Muscle of leg (tissue), 11 donors: ENCODE data around the gene DYNC1I1. TPM values are rescaled to one million over a fixed set of nuclear protein-coding genes. Genes with fewer than 3 reads are reported as not detected.

Experiments
- DNase-seq: peaks from one replicate; pipeline ENCODE4 v3.0.0; 2013
- H3K27ac ChIP-seq: one replicate; pipeline ENCODE4 v1.5.1; 2013; ENCODE audit warnings: mild to moderate bottlenecking, low read length, control low read depth
- H3K27me3 ChIP-seq: one replicate; pipeline ENCODE4 v1.6.1; 2013; ENCODE audit warnings: low read length; ENCODE audit not compliant: control insufficient read depth, insufficient read depth
- H3K36me3 ChIP-seq: one replicate; pipeline ENCODE4 v1.6.1; 2013; ENCODE audit warnings: low read length; ENCODE audit not compliant: control insufficient read depth, insufficient read depth
- H3K4me1 ChIP-seq: one replicate; pipeline ENCODE4 v1.6.1; 2013; ENCODE audit warnings: low read length; ENCODE audit not compliant: control insufficient read depth, insufficient read depth
- H3K4me3 ChIP-seq: one replicate; pipeline ENCODE4 v1.5.1; 2013; ENCODE audit warnings: low read length, control low read depth
- H3K9me3 ChIP-seq: replicated peaks from 2 replicates; pipeline ENCODE4 v1.6.1; 2013; ENCODE audit warnings: low read depth, low read length; ENCODE audit not compliant: control insufficient read depth
- WGBS: methylation state at CpG from one replicate; pipeline ENCODE4 v1.1.5; 2013; ENCODE audit warnings: missing lambda C conversion rate; ENCODE audit not compliant: insufficient coverage; 5-methylcytosine and 5-hydroxymethylcytosine counted together
- polyA plus RNA-seq, 8 donors: library from polyadenylated mRNA; unstranded; fragments of 120-200 nt; gene quantifications; one replicate each; pipeline versions ENCODE4 v1.2.1 to v1.2.3, GENCODE V29; 2013; ENCODE audit warnings: inconsistent platforms in 1 of 8, low replicate concordance in 1 of 8; ENCODE audit not compliant: insufficient read length in 8 of 8, insufficient read depth in 1 of 8
- total RNA-seq: library from RNA; stranded (reverse); fragments of 120-200 nt; gene quantifications from one replicate; pipeline ENCODE4 v1.2.4, GENCODE V29; 2013

The DYNC1I1 gene
- total and polyA plus RNA-seq, 9 donors: 0.39 to 1.3 (median 1.0) TPM

GRCh38 chr7:95811846-95812445 is 39.6 kb downstream of the DYNC1I1 start:
- H3K4me3 ChIP-seq: no peak overlapping the region
- H3K9me3 ChIP-seq: no peaks in the 10 kb centered on the region
- peak; percentile 40 for DNase-seq
- H3K27ac ChIP-seq: no peak overlapping the region
- H3K36me3 ChIP-seq: no peaks in the 10 kb centered on the region
- 0% methylated on average over 1 of the region's 5 CpGs for WGBS
- no peaks in the 10 kb centered on the region for H3K27me3 ChIP-seq
- peaks cover 3% of the 10 kb centered on the region for H3K4me1 ChIP-seq

DNA sequence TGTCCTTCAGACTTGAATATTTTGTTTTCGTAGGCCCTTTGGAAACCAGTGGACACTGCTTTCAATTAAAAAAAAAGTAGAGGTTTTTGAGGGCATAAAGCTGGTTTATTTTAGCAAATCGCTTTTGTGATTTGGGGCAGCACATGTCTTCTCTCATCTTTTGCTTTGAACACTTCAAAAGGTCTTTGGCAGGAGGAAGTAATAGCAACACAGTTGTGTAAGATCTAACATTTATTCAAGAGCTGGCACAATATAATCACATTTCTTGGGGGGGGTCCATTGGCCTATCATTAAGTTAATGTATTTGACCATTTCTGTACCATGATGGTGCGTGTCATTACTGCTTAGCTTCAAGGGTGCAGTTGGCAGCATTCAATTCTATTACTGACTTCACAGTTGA is 42.4 kb downstream of the DYNC1I1 start:
- Histone ChIP-seq H3K4me1 (peaks cover 3% of the 10 kb centered on the region), H3K4me3 (no peak overlapping the region), H3K36me3 (no peaks in the 10 kb centered on the region), H3K27me3 (no peaks in the 10 kb centered on the region), H3K9me3 (no peaks in the 10 kb centered on the region), H3K27ac (no peak overlapping the region)
- no peak for DNase-seq
- WGBS: 100% methylated on average over 1 of the region's 3 CpGs

GRCh38 chr7:95817866-95818640 is 45.7 kb downstream of the DYNC1I1 start:
- no peaks in the 10 kb centered on the region for H3K9me3 ChIP-seq
- H3K4me1 ChIP-seq: no peaks in the 10 kb centered on the region
- H3K36me3 ChIP-seq: no peaks in the 10 kb centered on the region
- no peak overlapping the region for H3K4me3 ChIP-seq
- DNase-seq: no peak
- WGBS: 100% methylated on average over 1 of the region's 6 CpGs
- no peak overlapping the region for H3K27ac ChIP-seq
- no peaks in the 10 kb centered on the region for H3K27me3 ChIP-seq

- no peaks in the 10 kb centered on the region for H3K36me3 ChIP-seq
- WGBS: no CpG with 5 or more reads among the region's 7 CpGs
- no peaks in the 10 kb centered on the region for H3K4me1 ChIP-seq
- DNase-seq: no peak
- H3K4me3 ChIP-seq: no peak overlapping the region
- H3K27ac ChIP-seq: no peak overlapping the region
- no peaks in the 10 kb centered on the region for H3K9me3 ChIP-seq
- no peaks in the 10 kb centered on the region for H3K27me3 ChIP-seq
These were observed 48.4 kb downstream of the DYNC1I1 start for GRCh38 chr7:95820778-95821177.

DNA sequence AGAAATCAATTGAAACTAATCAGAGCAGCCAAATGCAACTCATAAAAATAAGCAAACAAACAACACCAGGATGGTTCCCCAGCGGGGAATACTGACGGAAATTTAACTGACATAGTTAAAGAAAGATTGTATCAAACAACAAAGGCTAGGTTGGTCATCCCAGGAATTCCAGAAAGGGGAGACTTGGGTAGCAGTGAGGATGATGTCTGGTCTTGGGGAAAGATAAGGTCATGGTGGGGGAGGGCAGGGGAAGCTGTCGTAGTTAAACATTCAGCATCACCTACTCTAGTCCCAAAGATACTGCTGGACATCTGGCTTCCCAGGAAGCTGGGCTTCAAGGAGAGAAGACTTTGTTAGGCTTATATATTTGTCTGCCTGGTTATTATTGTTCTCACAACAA is 50.4 kb downstream of the DYNC1I1 start:
- no peaks in the 10 kb centered on the region for H3K9me3 ChIP-seq
- H3K4me3 ChIP-seq: no peak overlapping the region
- no peak for DNase-seq
- no peaks in the 10 kb centered on the region for H3K27me3 ChIP-seq
- WGBS: no CpG with 5 or more reads among the region's 3 CpGs
- no peaks in the 10 kb centered on the region for H3K36me3 ChIP-seq
- H3K27ac ChIP-seq: no peak overlapping the region
- H3K4me1 ChIP-seq: no peaks in the 10 kb centered on the region

DNA sequence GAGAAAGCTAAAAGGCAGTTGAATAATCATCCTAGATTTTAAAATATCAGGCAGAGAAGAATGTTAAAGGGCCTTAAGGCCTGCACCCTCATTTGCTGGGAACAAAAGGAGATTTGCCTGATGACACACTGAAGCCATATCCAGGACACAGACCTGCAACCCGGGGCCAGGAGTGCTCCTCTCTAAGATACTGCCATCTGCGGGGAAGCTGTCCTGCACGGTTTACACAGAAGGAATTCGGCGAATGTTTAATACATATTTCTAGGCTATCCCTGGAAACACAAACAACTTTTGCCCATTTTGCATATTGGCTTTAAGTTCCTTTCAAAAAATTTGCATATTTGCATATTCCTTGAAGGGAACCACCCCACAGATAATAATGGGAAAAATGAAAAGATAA is 52.3 kb downstream of the DYNC1I1 start:
- Histone ChIP-seq H3K36me3 (no peaks in the 10 kb centered on the region), H3K27ac (no peak overlapping the region), H3K4me1 (no peaks in the 10 kb centered on the region), H3K27me3 (no peaks in the 10 kb centered on the region), H3K9me3 (no peaks in the 10 kb centered on the region), H3K4me3 (no peak overlapping the region)
- no peak for DNase-seq
- 88% methylated on average over 4 of the region's 5 CpGs for WGBS

GRCh38 chr7:95828824-95829790 is 56.8 kb downstream of the DYNC1I1 start:
- no peaks in the 10 kb centered on the region for H3K4me1 ChIP-seq
- H3K9me3 ChIP-seq: no peaks in the 10 kb centered on the region
- 60% methylated on average over 2 of the region's 4 CpGs for whole genome bisulfite sequencing
- no peak overlapping the region for H3K4me3 ChIP-seq
- H3K36me3 ChIP-seq: no peaks in the 10 kb centered on the region
- no peak overlapping the region for H3K27ac ChIP-seq
- no peak for DNase-seq
- H3K27me3 ChIP-seq: no peaks in the 10 kb centered on the region

- no peaks in the 10 kb centered on the region for H3K27me3 ChIP-seq
- H3K36me3 ChIP-seq: no peaks in the 10 kb centered on the region
- H3K4me1 ChIP-seq: no peaks in the 10 kb centered on the region
- no peak for DNase-seq
- H3K4me3 ChIP-seq: no peak overlapping the region
- WGBS: 0% methylated on average over 1 of the region's 4 CpGs
- no peak overlapping the region for H3K27ac ChIP-seq
- no peaks in the 10 kb centered on the region for H3K9me3 ChIP-seq
These were observed 68.9 kb downstream of the DYNC1I1 start for GRCh38 chr7:95840953-95841950.

DNA sequence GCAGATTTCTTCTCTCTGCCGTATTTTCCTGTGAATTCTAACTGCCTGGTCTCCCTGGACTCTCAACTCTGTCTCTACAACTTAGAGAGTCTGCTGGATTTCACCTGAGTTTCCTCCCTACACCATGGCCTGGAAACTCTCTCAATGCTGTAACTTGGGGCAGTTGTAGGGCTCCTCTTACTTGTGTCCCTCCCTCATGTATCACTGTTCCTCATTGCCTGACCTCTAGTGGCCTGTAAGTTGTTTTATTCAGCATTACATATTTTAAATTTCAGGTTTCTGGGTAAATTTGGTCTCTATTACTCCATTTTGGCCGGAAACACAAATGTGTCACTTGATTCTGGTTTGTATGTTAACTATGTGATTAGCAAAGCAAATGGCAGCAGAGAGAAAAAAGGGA is 70.9 kb downstream of the DYNC1I1 start:
- H3K4me1 ChIP-seq: no peaks in the 10 kb centered on the region
- WGBS: 14% methylated on average over 1 of the region's 2 CpGs
- H3K4me3 ChIP-seq: no peak overlapping the region
- no peaks in the 10 kb centered on the region for H3K36me3 ChIP-seq
- no peaks in the 10 kb centered on the region for H3K9me3 ChIP-seq
- DNase-seq: no peak
- H3K27me3 ChIP-seq: no peaks in the 10 kb centered on the region
- no peak overlapping the region for H3K27ac ChIP-seq
